Neural cell (in vitro differentiated cells): ENCODE measurements around the gene RFC4. TPM values are rescaled to one million over a fixed set of nuclear protein-coding genes. Genes with fewer than 3 reads are reported as not detected.

Experiments used
- H2AFZ ChIP-seq: fragments of 200-600, 300-800 bp; sonication (generic), shearing (Covaris generic); 2 replicates; pipeline ENCODE4 v1.6.0; 2014; ENCODE audit warnings: low read depth, mild to moderate bottlenecking, antibody characterized with exemption, low read length, moderate library complexity
- H3F3A ChIP-seq: fragments of 200-600 bp; shearing (Covaris generic); 2 replicates; pipeline ENCODE4 v1.6.1; 2016; ENCODE audit warnings: mild to moderate bottlenecking, moderate library complexity, mixed read lengths, antibody characterized with exemption, low read length; ENCODE audit not compliant: insufficient read depth, poor library complexity, severe bottlenecking
- H3K27ac ChIP-seq: fragments of 200-600, 300-800 bp; sonication (generic), shearing (Covaris generic); 2 replicates; pipeline ENCODE4 v1.5.1; 2014; ENCODE audit warnings: mild to moderate bottlenecking, low read length, moderate library complexity
- H3K27me3 ChIP-seq: fragments of 300-800, 200-600 bp; sonication (generic), shearing (Covaris generic); 2 replicates; pipeline ENCODE4 v1.6.0; 2014; ENCODE audit warnings: mild to moderate bottlenecking, low read depth, low read length, moderate library complexity; ENCODE audit not compliant: insufficient read depth
- H3K36me3 ChIP-seq: fragments of 300-800, 200-600 bp; sonication (generic), shearing (Covaris generic); 2 replicates; pipeline ENCODE4 v1.5.1; 2014; ENCODE audit warnings: mild to moderate bottlenecking, antibody characterized with exemption, low read length, moderate library complexity; ENCODE audit not compliant: insufficient read depth
- H3K4me2 ChIP-seq: fragments of 300-800, 200-600 bp; sonication (generic), shearing (Covaris generic); 2 replicates; pipeline ENCODE4 v1.6.0; 2014; ENCODE audit warnings: mild to moderate bottlenecking, low read length
- H3K4me3 ChIP-seq: fragments of 300-800, 200-600 bp; sonication (generic), shearing (Covaris generic); 2 replicates; pipeline ENCODE4 v1.5.1; 2014; ENCODE audit warnings: mild to moderate bottlenecking, low read length, moderate library complexity
- H3K79me2 ChIP-seq: fragments of 200-600 bp; shearing (Covaris generic); replicated peaks from 2 replicates; pipeline ENCODE4 v1.6.0; 2014; ENCODE audit warnings: mild to moderate bottlenecking, low read length, moderate library complexity; ENCODE audit not compliant: insufficient read depth
- H3K9ac ChIP-seq: fragments of 300-800, 200-600 bp; sonication (generic), shearing (Covaris generic); 2 replicates; pipeline ENCODE4 v1.6.1; 2016; ENCODE audit warnings: mild to moderate bottlenecking, low read length, mixed read lengths
- H3K9me2 ChIP-seq: fragments of 200-600 bp; shearing (Covaris generic); 2 replicates; pipeline ENCODE4 v1.6.1; 2016; ENCODE audit warnings: mild to moderate bottlenecking, low read length, mixed read lengths; ENCODE audit not compliant: insufficient read depth
- H3K9me3 ChIP-seq: fragments of 200-600, 300-800 bp; sonication (generic), shearing (Covaris generic); 2 replicates; pipeline ENCODE4 v1.6.1; 2016; ENCODE audit warnings: mild to moderate bottlenecking, mixed run types, low read length, moderate library complexity, mixed read lengths
- H4K20me1 ChIP-seq: fragments of 200-600 bp; shearing (Covaris generic); 2 replicates; pipeline ENCODE4 v1.6.1; 2016; ENCODE audit warnings: mild to moderate bottlenecking, mixed run types; ENCODE audit not compliant: insufficient read depth
- EP300 ChIP-seq: fragments of 450-650 bp; conservative IDR thresholded peaks from 2 replicates; pipeline ENCODE4 v1.6.1; 2014; ENCODE audit warnings: antibody characterized with exemption, mild to moderate bottlenecking, moderate library complexity; ENCODE audit not compliant: poor library complexity, severe bottlenecking
- EZH2 ChIP-seq: fragments of 200-600, 300-800 bp; shearing (Covaris generic), sonication (generic); IDR thresholded peaks from 2 replicates; pipeline ENCODE4 v1.6.1; 2014; ENCODE audit warnings: antibody characterized with exemption, low read length, borderline replicate concordance, mild to moderate bottlenecking; ENCODE audit not compliant: insufficient read depth, poor library complexity, severe bottlenecking
- MXI1 ChIP-seq: fragments of 450-650 bp; conservative IDR thresholded peaks from 2 replicates; pipeline ENCODE4 v1.6.1; 2014; ENCODE audit warnings: antibody characterized with exemption, mild to moderate bottlenecking; ENCODE audit not compliant: poor library complexity, severe bottlenecking
- POLR2AphosphoS5 ChIP-seq: IDR thresholded peaks from 2 replicates; pipeline ENCODE4 v1.6.1; 2012
- RAD21 ChIP-seq: fragments of 450-650 bp; conservative IDR thresholded peaks from 2 replicates; pipeline ENCODE4 v1.6.1; 2014; ENCODE audit warnings: antibody characterized with exemption, mild to moderate bottlenecking, moderate library complexity
- SMC3 ChIP-seq: fragments of 450-650 bp; conservative IDR thresholded peaks from 2 replicates; pipeline ENCODE4 v1.6.1; 2014; ENCODE audit warnings: antibody characterized with exemption, mild to moderate bottlenecking, moderate library complexity; ENCODE audit not compliant: poor library complexity
- TAF1 ChIP-seq: IDR thresholded peaks from 2 replicates; pipeline ENCODE4 v1.6.1; 2012; ENCODE audit warnings: low read depth
- polyA plus RNA-seq: library from polyadenylated mRNA; depleted of rRNA; stranded (reverse); fragments of >200 nt; gene quantifications from 2 replicates; pipeline ENCODE4 v1.2.3, GENCODE V29; 2014
- TF ChIP-seq, protein P1 (sequence below): IDR thresholded peaks from 2 replicates; pipeline ENCODE4 v1.6.1; 2012; ENCODE audit warnings: borderline replicate concordance
- TF ChIP-seq, protein P2 (sequence below): fragments of 450-650 bp; IDR thresholded peaks from 2 replicates; pipeline ENCODE4 v1.5.1; 2014; ENCODE audit warnings: antibody characterized with exemption, mild to moderate bottlenecking, moderate library complexity; ENCODE audit not compliant: poor library complexity, severe bottlenecking

RFC4 gene
- polyA plus RNA-seq, 1 donor from 2014 or later, result 85.2 TPM

DNA sequence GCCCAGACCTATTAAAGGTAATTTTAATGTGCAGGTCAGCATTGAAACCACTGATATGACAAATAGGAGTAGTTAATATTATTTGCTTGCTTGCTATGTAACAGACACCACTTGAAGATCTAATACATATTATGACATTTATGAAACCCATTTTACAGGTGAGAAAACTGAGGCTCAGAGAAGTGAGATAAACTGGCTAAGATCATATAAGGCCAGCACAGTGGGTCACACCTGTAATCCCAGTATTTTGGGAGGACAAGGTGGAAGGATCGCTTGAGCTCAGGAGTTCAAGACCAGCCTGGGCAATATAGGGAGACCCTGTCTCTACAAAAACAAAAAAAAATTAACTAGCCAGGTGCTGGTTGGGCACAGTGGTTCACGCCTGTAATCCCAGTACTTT lies 56.0 kb downstream of the RFC4 start:
- H3K9me3 ChIP-seq, result no peaks in the 10 kb centered on the region
- no peak overlapping the region for H3K9ac ChIP-seq
- H3K27me3 ChIP-seq, result no peaks in the 10 kb centered on the region
- H3F3A ChIP-seq, result no peaks in the 10 kb centered on the region
- H3K27ac ChIP-seq, result no peak overlapping the region
- H3K36me3 ChIP-seq, result no peaks in the 10 kb centered on the region
- no peak overlapping the region for H3K4me3 ChIP-seq
- no peaks in the 10 kb centered on the region for H4K20me1 ChIP-seq
- no peaks in the 10 kb centered on the region for H3K9me2 ChIP-seq
- H2AFZ ChIP-seq, result no peak overlapping the region
- no peaks in the 10 kb centered on the region for H3K79me2 ChIP-seq
- no peak for TF ChIP-seq SMC3
- TF ChIP-seq RAD21, result no peak
- TF ChIP-seq, protein P1, sequence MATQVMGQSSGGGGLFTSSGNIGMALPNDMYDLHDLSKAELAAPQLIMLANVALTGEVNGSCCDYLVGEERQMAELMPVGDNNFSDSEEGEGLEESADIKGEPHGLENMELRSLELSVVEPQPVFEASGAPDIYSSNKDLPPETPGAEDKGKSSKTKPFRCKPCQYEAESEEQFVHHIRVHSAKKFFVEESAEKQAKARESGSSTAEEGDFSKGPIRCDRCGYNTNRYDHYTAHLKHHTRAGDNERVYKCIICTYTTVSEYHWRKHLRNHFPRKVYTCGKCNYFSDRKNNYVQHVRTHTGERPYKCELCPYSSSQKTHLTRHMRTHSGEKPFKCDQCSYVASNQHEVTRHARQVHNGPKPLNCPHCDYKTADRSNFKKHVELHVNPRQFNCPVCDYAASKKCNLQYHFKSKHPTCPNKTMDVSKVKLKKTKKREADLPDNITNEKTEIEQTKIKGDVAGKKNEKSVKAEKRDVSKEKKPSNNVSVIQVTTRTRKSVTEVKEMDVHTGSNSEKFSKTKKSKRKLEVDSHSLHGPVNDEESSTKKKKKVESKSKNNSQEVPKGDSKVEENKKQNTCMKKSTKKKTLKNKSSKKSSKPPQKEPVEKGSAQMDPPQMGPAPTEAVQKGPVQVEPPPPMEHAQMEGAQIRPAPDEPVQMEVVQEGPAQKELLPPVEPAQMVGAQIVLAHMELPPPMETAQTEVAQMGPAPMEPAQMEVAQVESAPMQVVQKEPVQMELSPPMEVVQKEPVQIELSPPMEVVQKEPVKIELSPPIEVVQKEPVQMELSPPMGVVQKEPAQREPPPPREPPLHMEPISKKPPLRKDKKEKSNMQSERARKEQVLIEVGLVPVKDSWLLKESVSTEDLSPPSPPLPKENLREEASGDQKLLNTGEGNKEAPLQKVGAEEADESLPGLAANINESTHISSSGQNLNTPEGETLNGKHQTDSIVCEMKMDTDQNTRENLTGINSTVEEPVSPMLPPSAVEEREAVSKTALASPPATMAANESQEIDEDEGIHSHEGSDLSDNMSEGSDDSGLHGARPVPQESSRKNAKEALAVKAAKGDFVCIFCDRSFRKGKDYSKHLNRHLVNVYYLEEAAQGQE, result no peak
- no peak for TF ChIP-seq TAF1
- TF ChIP-seq, protein P2, sequence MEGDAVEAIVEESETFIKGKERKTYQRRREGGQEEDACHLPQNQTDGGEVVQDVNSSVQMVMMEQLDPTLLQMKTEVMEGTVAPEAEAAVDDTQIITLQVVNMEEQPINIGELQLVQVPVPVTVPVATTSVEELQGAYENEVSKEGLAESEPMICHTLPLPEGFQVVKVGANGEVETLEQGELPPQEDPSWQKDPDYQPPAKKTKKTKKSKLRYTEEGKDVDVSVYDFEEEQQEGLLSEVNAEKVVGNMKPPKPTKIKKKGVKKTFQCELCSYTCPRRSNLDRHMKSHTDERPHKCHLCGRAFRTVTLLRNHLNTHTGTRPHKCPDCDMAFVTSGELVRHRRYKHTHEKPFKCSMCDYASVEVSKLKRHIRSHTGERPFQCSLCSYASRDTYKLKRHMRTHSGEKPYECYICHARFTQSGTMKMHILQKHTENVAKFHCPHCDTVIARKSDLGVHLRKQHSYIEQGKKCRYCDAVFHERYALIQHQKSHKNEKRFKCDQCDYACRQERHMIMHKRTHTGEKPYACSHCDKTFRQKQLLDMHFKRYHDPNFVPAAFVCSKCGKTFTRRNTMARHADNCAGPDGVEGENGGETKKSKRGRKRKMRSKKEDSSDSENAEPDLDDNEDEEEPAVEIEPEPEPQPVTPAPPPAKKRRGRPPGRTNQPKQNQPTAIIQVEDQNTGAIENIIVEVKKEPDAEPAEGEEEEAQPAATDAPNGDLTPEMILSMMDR, result no peak
- TF ChIP-seq EZH2, result no peak
- no peak for TF ChIP-seq EP300
- no peak for TF ChIP-seq MXI1
- no peak for TF ChIP-seq POLR2AphosphoS5
- H3K4me2 ChIP-seq, result no peak overlapping the region

DNA sequence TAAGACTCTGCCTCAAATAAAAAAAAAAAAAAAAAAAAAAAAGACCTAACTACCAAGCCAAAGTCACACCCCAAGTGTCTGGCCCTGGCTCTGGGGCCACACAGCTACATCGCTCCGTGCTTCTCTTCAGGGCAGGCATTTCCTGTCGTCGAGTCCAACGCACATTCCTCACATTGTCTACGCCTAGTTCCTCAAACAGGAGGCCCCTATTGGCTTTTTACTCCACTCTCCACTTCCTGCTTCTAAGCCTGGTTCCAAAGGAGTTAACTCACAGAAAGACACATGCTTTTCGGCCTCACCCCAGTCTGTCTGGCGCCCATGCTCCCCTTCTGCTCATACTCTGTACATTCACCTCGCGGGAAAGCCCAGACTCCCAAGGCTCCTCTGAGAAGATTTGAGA lies 60.3 kb downstream of the RFC4 start:
- Histone ChIP-seq H3K9ac (no peak overlapping the region), H3K79me2 (no peaks in the 10 kb centered on the region), H3K4me3 (no peak overlapping the region), H2AFZ (no peak overlapping the region), H3K27ac (no peak overlapping the region), H3K36me3 (no peaks in the 10 kb centered on the region), H3F3A (no peaks in the 10 kb centered on the region), H4K20me1 (no peaks in the 10 kb centered on the region), H3K9me3 (no peaks in the 10 kb centered on the region), H3K27me3 (no peaks in the 10 kb centered on the region), H3K9me2 (no peaks in the 10 kb centered on the region), H3K4me2 (no peak overlapping the region)
- TF ChIP-seq EP300 (no peak), TAF1 (no peak), SMC3 (no peak), EZH2 (no peak), RAD21 (no peak), POLR2AphosphoS5 (no peak), MXI1 (no peak)
- TF ChIP-seq, protein P1, result no peak
- TF ChIP-seq, protein P2, result no peak
